Measurements from ENCODE around the gene CYB561. TPM values are rescaled to one million over a fixed set of nuclear protein-coding genes. Genes with fewer than 3 reads are reported as not detected.

Gene CYB561
- total RNA-seq, 1 donor from 2014 or later: 16.0 TPM

DNA sequence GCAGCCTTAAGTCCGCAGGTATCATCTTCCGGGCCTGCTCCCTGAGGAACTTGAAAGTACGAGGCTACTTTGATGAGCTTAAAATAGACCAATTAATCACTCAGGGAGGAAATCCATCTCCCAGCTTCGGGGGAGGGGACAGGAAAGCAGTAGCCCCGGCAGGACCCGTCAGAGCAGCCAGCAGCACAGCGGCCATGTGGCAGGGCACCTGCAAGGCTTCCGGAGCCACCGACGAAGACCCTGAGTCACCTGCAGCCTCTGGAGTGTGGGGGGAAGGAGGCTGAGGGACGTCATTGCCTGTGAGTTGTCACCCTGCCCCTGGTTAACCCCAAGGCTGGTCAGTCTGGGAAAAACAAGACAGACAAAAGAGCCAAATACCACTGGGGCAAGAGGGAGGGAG is 4.4 kb upstream of the CYB561 start:
- TF ChIP-seq, protein P1, sequence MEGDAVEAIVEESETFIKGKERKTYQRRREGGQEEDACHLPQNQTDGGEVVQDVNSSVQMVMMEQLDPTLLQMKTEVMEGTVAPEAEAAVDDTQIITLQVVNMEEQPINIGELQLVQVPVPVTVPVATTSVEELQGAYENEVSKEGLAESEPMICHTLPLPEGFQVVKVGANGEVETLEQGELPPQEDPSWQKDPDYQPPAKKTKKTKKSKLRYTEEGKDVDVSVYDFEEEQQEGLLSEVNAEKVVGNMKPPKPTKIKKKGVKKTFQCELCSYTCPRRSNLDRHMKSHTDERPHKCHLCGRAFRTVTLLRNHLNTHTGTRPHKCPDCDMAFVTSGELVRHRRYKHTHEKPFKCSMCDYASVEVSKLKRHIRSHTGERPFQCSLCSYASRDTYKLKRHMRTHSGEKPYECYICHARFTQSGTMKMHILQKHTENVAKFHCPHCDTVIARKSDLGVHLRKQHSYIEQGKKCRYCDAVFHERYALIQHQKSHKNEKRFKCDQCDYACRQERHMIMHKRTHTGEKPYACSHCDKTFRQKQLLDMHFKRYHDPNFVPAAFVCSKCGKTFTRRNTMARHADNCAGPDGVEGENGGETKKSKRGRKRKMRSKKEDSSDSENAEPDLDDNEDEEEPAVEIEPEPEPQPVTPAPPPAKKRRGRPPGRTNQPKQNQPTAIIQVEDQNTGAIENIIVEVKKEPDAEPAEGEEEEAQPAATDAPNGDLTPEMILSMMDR (conservative IDR thresholded peaks at IDR 0.05; ENCODE audit: low read depth, low read length): no peak
- H3K4me3 ChIP-seq (ENCODE audit: low read depth, low read length): no peak overlapping the region
- no peak for DNase-seq (ENCODE audit: low read depth)

DNA sequence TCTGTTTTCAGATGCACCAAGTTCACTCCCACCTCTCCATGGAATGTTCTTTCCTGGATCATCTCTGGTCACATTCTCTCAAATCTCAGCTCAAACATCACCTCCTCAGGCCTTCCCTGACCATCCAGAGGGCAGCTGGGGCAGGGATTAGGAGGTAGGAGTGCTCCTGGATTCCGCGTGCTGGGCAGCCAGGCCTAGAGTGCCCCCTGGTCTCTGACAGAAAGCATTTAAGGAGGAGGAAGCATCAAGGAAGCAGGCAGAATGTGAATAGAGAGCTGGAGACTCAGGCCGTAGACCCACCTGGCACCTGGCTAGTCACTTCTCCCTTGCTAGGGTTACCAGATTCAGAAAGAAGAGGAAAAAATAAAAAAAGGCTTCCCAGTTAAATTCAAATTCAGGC is 2.5 kb upstream of the CYB561 start:
- TF ChIP-seq, protein P1 (conservative IDR thresholded peaks at IDR 0.05; ENCODE audit: low read depth, low read length): no peak
- H3K4me3 ChIP-seq (ENCODE audit: low read depth, low read length): no peak overlapping the region
- DNase-seq (ENCODE audit: low read depth): no peak

DNA sequence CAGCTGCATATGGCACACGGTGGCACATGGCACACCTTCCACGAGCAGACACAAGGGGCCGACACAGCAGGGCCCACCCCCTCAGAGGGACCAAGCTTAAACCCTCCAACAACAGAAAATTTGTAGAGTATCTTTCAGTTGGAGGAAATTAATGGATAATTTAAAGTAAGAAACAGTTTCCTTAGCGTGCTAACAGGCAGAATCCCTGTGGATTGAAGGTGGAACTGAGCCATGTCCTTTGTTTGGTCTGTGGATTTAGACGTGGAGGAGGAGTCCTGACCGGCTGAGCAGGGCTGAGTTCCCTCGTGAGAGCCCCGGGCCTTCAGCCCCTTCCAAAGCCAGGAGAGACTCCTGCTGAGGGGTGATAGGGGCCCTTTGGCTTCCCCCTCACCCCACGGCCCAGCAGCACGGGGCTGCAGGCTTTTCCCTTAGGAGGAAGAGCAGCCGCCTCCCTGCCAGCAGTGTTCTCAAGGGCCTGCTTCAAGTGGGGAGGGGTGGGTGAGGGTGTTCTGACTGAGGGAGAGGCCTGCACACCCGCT is 1.4 kb upstream of the CYB561 start:
- no peak overlapping the region for H3K4me3 ChIP-seq (ENCODE audit: low read depth, low read length)
- TF ChIP-seq, protein P1 (conservative IDR thresholded peaks at IDR 0.05; ENCODE audit: low read depth, low read length): no peak

DNA sequence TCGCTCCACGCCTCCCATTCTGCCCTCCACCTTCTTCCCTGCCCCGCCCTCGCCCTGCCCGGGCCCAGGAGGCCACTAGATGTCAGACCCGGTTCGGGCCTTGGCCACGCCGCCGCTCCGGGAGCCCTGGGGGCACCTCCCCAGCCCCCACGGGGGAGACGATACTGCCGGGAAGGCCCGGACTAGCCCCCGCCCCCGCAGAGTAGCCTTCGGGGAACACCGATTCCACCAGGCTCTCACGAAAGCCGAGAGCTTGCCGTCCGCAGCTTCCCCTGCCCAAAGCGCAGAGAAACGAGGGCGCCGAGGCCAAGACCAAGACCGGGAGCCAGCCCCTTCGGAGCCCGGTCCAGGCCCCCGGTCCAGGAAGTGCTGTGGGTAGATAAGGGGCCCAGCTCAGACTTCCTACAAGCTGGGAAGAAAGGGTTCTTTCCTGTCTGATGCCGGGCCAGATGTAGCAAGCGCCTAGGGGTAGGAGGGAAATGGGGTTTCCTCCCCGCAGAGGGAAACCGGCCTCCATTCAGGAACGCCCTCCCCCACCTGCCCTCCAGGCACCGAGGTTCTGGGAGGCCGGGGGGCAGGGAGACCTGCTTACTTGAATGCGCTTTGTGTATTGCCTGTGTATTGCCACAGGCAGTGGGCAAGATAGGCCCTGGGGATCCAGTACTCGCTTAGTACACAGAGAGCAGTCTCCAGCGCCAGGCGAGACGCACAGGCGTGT is 806 bp upstream of the CYB561 start:
- no peak for DNase-seq (ENCODE audit: low read depth)
- H3K4me3 ChIP-seq (ENCODE audit: low read depth, low read length): peak overlapping the region; percentile 79
- TF ChIP-seq, protein P1 (conservative IDR thresholded peaks at IDR 0.05; ENCODE audit: low read depth, low read length): peak; percentile 42

More for the DNA sequence above, 1.4 kb upstream of the CYB561 start:
- no peak for DNase-seq (ENCODE audit: low read depth)

DNA sequence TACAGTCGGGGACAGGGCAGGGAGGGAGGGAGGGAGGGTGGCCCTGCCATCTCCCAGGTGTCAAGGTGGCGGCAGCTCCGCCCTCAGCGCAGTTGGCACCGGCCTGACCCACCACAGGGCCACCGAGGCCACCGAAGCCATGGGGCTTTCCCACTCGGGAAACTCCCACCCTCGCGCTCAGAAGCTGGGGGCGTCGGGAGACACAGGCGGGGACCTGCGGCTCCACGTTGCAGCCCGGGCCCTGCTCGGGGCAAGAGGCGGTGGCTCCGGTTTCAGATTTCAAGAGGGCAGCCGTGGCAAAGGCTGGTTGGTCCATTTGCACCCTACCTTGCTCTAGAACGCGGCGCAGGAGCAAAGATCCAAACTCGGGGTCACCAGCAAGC is 544 bp downstream of the CYB561 start:
- peak overlapping the region; percentile 79 for H3K4me3 ChIP-seq (ENCODE audit: low read depth, low read length)
- TF ChIP-seq, protein P1 (conservative IDR thresholded peaks at IDR 0.05; ENCODE audit: low read depth, low read length): no peak
- no peak for DNase-seq (ENCODE audit: low read depth)

DNA sequence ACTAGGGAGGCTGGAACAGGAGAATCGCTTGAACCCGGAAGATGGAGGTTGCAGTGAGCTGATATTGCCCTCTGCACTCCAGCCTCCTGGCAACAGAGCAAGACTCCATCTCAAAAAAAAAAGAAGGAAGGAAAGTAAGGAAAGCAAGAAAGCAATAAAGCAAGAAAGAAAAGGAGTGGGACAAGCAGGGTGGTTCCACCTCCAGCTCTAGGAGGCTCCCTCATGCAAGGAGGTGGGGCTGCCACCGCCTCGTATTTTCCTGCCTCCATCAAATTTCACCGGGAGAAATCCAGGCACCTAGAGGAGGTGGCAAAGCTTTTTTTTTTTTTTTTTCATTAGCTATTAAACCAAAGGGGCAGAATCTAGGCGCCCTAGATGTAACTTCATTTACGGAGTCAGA is 1.0 kb downstream of the CYB561 start:
- no peak for DNase-seq (ENCODE audit: low read depth)
- peak overlapping the region; percentile 79 for H3K4me3 ChIP-seq (ENCODE audit: low read depth, low read length)
- TF ChIP-seq, protein P1 (conservative IDR thresholded peaks at IDR 0.05; ENCODE audit: low read depth, low read length): no peak

DNA sequence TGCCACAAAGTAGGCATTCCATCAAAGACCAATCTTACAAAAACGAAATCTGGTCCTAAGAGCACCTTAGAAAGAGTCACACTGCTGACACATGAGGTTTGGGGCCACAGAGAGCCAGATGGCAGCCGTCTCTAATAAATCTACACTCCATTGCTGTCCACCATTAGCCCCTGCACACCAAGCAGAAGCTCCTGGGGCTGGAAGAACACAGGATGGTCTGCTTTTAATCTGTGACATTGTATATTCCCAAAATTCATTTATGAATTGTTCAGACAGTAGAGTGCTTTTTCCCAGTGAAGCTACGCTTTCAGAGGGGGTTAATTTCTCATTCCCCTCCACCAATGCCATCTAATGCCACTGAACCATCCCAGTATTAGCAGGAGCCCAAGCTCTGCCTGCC is 1.6 kb downstream of the CYB561 start:
- no peak overlapping the region for H3K4me3 ChIP-seq (ENCODE audit: low read depth, low read length)
- TF ChIP-seq, protein P1 (conservative IDR thresholded peaks at IDR 0.05; ENCODE audit: low read depth, low read length): no peak
- no peak for DNase-seq (ENCODE audit: low read depth)
